ENCODE measurements around the gene S100A4.

The S100A4 gene

GRCh38 chr1:153546796-153547559 lies 1.4 kb upstream of the S100A4 start:
- DNase-seq, result no peak

- no peak for DNase-seq
These were observed 765 bp upstream of the S100A4 start for GRCh38 chr1:153546371-153546770.

- DNase-seq, result no peak
These were observed 1.0 kb downstream of the S100A4 start for GRCh38 chr1:153544453-153545066.

- no peak for DNase-seq
These were observed 1.9 kb downstream of the S100A4 start for GRCh38 chr1:153543736-153544135.

GRCh38 chr1:153542956-153543711 lies 2.5 kb downstream of the S100A4 start:
- DNase-seq, result no peak

GRCh38 chr1:153541641-153542590 lies 3.7 kb downstream of the S100A4 start:
- DNase-seq, result no peak

- no peak for DNase-seq
These were observed 4.9 kb downstream of the S100A4 start, which contains the start of gene S100A5 for GRCh38 chr1:153540394-153541361. S100A5 (minus strand) TSS chr1:153540934; CDS start chr1:153540191, 743 bp downstream.

GRCh38 chr1:153539395-153540093 lies 6.1 kb downstream of the S100A4 start:
- no peak for DNase-seq

GRCh38 chr1:153538315-153538821 lies 7.2 kb downstream of the S100A4 start:
- no peak for DNase-seq

- DNase-seq, result no peak
These were observed 8.3 kb downstream of the S100A4 start for GRCh38 chr1:153537376-153537730.

- DNase-seq, result no peak
These were observed 8.8 kb downstream of the S100A4 start for GRCh38 chr1:153536671-153537375.

- DNase-seq, result peak in 1 of 2 donors; percentile 51
These were observed 9.5 kb downstream of the S100A4 start for GRCh38 chr1:153536012-153536670.

GRCh38 chr1:153535242-153536011 lies 10.2 kb downstream of the S100A4 start, which contains the start of gene S100A6:
S100A6 (minus strand) TSS chr1:153535991; CDS start chr1:153535339, 652 bp downstream.
- no peak for DNase-seq

- no peak for DNase-seq
These were observed 10.7 kb downstream of the S100A4 start for GRCh38 chr1:153534925-153535241.

GRCh38 chr1:153534226-153534924 lies 11.2 kb downstream of the S100A4 start:
- DNase-seq, result no peak

GRCh38 chr1:153533689-153534201 lies 11.9 kb downstream of the S100A4 start:
- no peak for DNase-seq
